Measurements from ENCODE around the gene TNFSF8.

DNA sequence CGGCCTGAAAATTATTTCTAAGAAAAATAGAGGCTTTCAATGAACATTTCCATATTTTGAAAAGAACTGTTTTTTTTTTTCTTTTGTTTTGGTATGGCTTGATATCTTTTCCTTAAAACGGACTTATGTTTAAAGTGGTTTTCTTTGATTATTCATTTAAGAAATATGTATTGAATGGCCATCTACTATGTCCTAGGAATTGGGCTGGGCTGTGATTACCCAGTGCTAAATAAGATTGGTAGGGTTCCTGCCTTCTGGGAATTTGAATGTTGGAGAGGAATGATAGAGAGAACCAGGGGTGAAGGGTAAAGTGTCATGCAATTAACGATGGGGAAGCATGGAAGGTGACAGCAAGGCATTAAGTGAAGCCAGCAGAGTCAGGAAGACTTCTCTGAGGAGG, 33.2 kb downstream of the TNFSF8 start:
- TF ChIP-seq, protein P1, sequence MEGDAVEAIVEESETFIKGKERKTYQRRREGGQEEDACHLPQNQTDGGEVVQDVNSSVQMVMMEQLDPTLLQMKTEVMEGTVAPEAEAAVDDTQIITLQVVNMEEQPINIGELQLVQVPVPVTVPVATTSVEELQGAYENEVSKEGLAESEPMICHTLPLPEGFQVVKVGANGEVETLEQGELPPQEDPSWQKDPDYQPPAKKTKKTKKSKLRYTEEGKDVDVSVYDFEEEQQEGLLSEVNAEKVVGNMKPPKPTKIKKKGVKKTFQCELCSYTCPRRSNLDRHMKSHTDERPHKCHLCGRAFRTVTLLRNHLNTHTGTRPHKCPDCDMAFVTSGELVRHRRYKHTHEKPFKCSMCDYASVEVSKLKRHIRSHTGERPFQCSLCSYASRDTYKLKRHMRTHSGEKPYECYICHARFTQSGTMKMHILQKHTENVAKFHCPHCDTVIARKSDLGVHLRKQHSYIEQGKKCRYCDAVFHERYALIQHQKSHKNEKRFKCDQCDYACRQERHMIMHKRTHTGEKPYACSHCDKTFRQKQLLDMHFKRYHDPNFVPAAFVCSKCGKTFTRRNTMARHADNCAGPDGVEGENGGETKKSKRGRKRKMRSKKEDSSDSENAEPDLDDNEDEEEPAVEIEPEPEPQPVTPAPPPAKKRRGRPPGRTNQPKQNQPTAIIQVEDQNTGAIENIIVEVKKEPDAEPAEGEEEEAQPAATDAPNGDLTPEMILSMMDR (IDR thresholded peaks at IDR 0.05): no peak
- TF ChIP-seq EZH2phosphoT487 (IDR thresholded peaks at IDR 0.05; ENCODE audit: borderline replicate concordance, low read depth) (no peak), ZBTB33 (IDR thresholded peaks at IDR 0.05; ENCODE audit: borderline replicate concordance, low read depth) (no peak), MXI1 (IDR thresholded peaks at IDR 0.05; ENCODE audit: low read depth, low read length) (no peak), YY1 (IDR thresholded peaks at IDR 0.05; ENCODE audit: low read depth) (no peak), FOXM1 (IDR thresholded peaks at IDR 0.05; ENCODE audit: low read depth) (no peak), POLR2AphosphoS5 (IDR thresholded peaks at IDR 0.05; ENCODE audit: low read depth, low read length) (no peak), REST (IDR thresholded peaks at IDR 0.05; ENCODE audit: low read depth, low read length) (no peak), RFX5 (IDR thresholded peaks at IDR 0.05; ENCODE audit: low read length) (no peak), RCOR1 (IDR thresholded peaks at IDR 0.05; ENCODE audit: low read length) (no peak), FOSL2 (IDR thresholded peaks at IDR 0.05; ENCODE audit: borderline replicate concordance, low read depth) (no peak)
- TF ChIP-seq, protein P2, sequence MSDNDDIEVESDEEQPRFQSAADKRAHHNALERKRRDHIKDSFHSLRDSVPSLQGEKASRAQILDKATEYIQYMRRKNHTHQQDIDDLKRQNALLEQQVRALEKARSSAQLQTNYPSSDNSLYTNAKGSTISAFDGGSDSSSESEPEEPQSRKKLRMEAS (IDR thresholded peaks at IDR 0.05; ENCODE audit: low read depth): no peak
- TF ChIP-seq, protein P3, sequence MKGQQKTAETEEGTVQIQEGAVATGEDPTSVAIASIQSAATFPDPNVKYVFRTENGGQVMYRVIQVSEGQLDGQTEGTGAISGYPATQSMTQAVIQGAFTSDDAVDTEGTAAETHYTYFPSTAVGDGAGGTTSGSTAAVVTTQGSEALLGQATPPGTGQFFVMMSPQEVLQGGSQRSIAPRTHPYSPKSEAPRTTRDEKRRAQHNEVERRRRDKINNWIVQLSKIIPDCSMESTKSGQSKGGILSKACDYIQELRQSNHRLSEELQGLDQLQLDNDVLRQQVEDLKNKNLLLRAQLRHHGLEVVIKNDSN (IDR thresholded peaks at IDR 0.05; ENCODE audit: borderline replicate concordance, low read depth): no peak

Measured in SK-N-SH (cell line).